Lung (tissue), 12 donors: ENCODE measurements around the gene BBLN. TPM values are rescaled to one million over a fixed set of nuclear protein-coding genes. Genes with fewer than 3 reads are reported as not detected.
"Not testable (repeated sequence)": the region's sequence is repeated elsewhere in the genome, so short reads cannot be mapped to it uniquely, and the experiment has no call there.

Experiments
- ATAC-seq: fragments of 200-7000 bp; cut with Tn5 transposase; one replicate; pipeline ENCODE4 v1.9.1; 2020; ENCODE audit warnings: moderate number of reproducible peaks; ENCODE audit not compliant: insufficient read depth, low FRiP score
- DNase-seq, 3 donors: peaks; one replicate each; pipeline ENCODE4 v3.0.0-alpha.2; 2013 to 2017
- H3K27ac ChIP-seq, 2 donors: one replicate each; pipeline ENCODE4 v1.5.1; 2013; ENCODE audit warnings: mild to moderate bottlenecking in 2 of 2, moderate library complexity in 2 of 2, control low read depth in 1 of 2, inconsistent platforms in 1 of 2, low read depth in 1 of 2, low read length in 1 of 2
- H3K27me3 ChIP-seq, 3 donors: one replicate each; pipeline ENCODE4 v1.5.1; 2013; ENCODE audit warnings: low read length in 2 of 3; ENCODE audit not compliant: control insufficient read depth in 3 of 3, insufficient read depth in 3 of 3
- H3K36me3 ChIP-seq, 4 donors: one replicate each; pipeline ENCODE4 v1.5.1; 2013; ENCODE audit warnings: low read length in 4 of 4, mild to moderate bottlenecking in 1 of 4, moderate library complexity in 1 of 4; ENCODE audit not compliant: control insufficient read depth in 4 of 4, insufficient read depth in 4 of 4
- H3K4me1 ChIP-seq, 5 donors: one replicate each; pipeline ENCODE4 v1.5.1; 2013; ENCODE audit warnings: low read length in 5 of 5, mild to moderate bottlenecking in 2 of 5, moderate library complexity in 1 of 5; ENCODE audit not compliant: control insufficient read depth in 5 of 5, insufficient read depth in 5 of 5
- H3K4me3 ChIP-seq: one replicate; pipeline ENCODE4 v1.5.1; 2013; ENCODE audit warnings: mild to moderate bottlenecking, control low read depth, moderate library complexity
- H3K9ac ChIP-seq, 2 donors: one replicate each; pipeline ENCODE4 v1.5.1; 2013; ENCODE audit warnings: low read length in 2 of 2, control low read depth in 1 of 2; ENCODE audit not compliant: insufficient read depth in 1 of 2
- H3K9me3 ChIP-seq, 4 donors: one replicate each; pipeline ENCODE4 v1.5.1; 2013; ENCODE audit warnings: low read length in 3 of 4, mild to moderate bottlenecking in 1 of 4, moderate library complexity in 1 of 4; ENCODE audit not compliant: control insufficient read depth in 4 of 4, insufficient read depth in 3 of 4
- WGBS, 2 donors: extraction: QIAGEN DNeasy Blood & Tissue Kit; methylation state at CpG; one replicate each; pipeline ENCODE4 v1.1.7; 2013; 5-methylcytosine and 5-hydroxymethylcytosine counted together
- polyA plus RNA-seq, 2 donors: library from polyadenylated mRNA; stranded (reverse); fragments of 200-250 nt; gene quantifications; one replicate each; pipeline ENCODE4 v1.2.1, GENCODE V29; 2013
- total RNA-seq, 2 donors: library from RNA; depleted of rRNA in 1 of 2; stranded (reverse); fragments of >200 nt in 1 of 2; gene quantifications; one replicate each; pipeline ENCODE4 v1.2.1, GENCODE V29; 2014 to 2021
- TF ChIP-seq, protein P1 (sequence below): IDR thresholded peaks from 2 replicates; pipeline ENCODE4 v1.5.1; 2012; ENCODE audit warnings: mild to moderate bottlenecking; ENCODE audit errors: control extremely low read depth, extremely low read depth
- donor health status: control.
- donor health status: control.
- donor health status: Bipolar disorder and iron deficiency.
- donor health status: healthy.
- donor health status: DM: yes; HTN: yes; CAD: no.

BBLN gene
- total and polyA plus RNA-seq, 4 donors: 19.2 to 138 (median 61.6) TPM

DNA sequence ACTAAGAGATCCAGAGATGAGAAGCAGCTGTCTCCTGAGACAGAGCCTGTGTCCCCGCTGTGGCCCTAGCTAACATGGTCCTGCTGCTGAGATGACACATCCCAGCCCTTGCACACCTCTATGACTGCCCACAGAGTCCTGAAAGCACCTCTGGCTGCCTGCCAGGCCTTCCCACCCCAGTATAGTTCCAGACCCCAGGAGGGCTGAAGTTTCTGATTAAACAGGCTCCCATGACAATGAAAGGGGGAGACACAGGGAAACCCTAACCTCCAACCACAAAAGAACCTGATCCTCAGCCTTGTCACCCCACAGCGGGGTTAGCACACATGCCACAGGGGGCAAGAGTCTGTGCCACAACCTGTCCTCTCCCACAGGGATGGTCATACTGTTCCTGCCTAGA is 15.7 kb downstream of the BBLN start:
- Histone ChIP-seq H3K9ac (no peak overlapping the region), H3K4me3 (no peak overlapping the region), H3K9me3 (peaks cover 0 to 6% (median 0%) of the 10 kb centered on the region in 4 donors), H3K36me3 (peaks cover 30 to 52% (median 45%) of the 10 kb centered on the region in 4 donors), H3K27me3 (no peaks in the 10 kb centered on the region), H3K4me1 (no peaks in the 10 kb centered on the region), H3K27ac (no peak overlapping the region)
- ATAC-seq: no peak
- WGBS, 2 donors: 96 to 97% methylated on average over 2 of the region's 2 CpGs
- no peak for DNase-seq
- TF ChIP-seq, protein P1, sequence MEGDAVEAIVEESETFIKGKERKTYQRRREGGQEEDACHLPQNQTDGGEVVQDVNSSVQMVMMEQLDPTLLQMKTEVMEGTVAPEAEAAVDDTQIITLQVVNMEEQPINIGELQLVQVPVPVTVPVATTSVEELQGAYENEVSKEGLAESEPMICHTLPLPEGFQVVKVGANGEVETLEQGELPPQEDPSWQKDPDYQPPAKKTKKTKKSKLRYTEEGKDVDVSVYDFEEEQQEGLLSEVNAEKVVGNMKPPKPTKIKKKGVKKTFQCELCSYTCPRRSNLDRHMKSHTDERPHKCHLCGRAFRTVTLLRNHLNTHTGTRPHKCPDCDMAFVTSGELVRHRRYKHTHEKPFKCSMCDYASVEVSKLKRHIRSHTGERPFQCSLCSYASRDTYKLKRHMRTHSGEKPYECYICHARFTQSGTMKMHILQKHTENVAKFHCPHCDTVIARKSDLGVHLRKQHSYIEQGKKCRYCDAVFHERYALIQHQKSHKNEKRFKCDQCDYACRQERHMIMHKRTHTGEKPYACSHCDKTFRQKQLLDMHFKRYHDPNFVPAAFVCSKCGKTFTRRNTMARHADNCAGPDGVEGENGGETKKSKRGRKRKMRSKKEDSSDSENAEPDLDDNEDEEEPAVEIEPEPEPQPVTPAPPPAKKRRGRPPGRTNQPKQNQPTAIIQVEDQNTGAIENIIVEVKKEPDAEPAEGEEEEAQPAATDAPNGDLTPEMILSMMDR: no peak

GRCh38 chr9:128178806-128179431 is 18.9 kb downstream of the BBLN start:
- TF ChIP-seq, protein P1: no peak
- Histone ChIP-seq H3K9ac (no peak overlapping the region), H3K9me3 (peaks cover 0 to 6% (median 0%) of the 10 kb centered on the region in 4 donors), H3K36me3 (peaks cover 35 to 61% (median 52%) of the 10 kb centered on the region in 4 donors), H3K27ac (no peak overlapping the region), H3K27me3 (no peaks in the 10 kb centered on the region), H3K4me3 (no peak overlapping the region), H3K4me1 (no peaks in the 10 kb centered on the region)
- DNase-seq: no peak
- ATAC-seq: no peak
- WGBS, 2 donors: 98 to 99% methylated on average over 11 of the region's 11 CpGs

DNA sequence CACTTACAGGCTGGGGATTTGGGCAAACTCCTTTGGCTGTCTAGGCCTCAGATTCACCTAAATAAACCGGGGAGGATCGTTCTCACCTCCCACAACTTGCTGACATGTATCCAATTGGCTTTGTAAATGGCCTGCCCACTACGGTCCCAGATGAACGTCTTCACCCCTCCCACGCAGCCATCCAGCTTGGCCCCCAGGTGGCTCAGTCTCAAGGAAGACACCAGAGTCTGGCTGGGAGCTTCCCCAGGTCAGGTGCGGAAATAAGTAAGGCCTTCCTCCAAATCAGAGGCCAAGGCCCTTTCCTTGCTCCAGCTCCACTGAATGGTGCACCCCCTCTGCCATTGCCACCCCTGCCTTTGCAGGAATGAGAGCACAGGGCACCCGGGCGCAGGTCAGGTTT is 19.9 kb downstream of the BBLN start:
- WGBS, 2 donors: 96 to 98% methylated on average over 8 of the region's 8 CpGs
- ATAC-seq (no peak), DNase-seq (no peak)
- Histone ChIP-seq H3K36me3 (peaks cover 32 to 60% (median 52%) of the 10 kb centered on the region in 4 donors), H3K27me3 (no peaks in the 10 kb centered on the region), H3K4me3 (no peak overlapping the region), H3K9ac (no peak overlapping the region), H3K27ac (no peak overlapping the region), H3K9me3 (peaks cover 0 to 6% (median 0%) of the 10 kb centered on the region in 4 donors), H3K4me1 (no peaks in the 10 kb centered on the region)
- TF ChIP-seq, protein P1: no peak

DNA sequence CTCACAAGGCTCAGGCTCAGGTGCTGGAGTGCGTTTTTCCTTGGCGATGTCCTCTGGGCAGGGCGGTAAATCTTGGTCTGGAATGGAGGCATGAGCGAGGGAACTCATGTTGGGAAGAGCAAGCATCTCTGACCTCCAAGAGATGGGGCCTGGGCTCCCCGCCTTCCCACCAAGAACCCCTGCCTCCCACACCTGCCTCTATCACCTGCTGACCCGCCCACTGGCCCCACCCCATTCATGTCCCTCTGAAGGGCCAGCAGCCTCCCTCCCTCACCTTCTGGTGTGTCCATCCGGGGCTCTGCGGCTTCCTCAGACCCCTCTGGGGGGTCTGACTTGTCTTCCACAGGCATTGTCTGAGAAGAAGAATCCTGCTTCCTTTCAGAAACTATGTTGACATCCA is 20.4 kb downstream of the BBLN start:
- Histone ChIP-seq H3K9me3 (peaks cover 0 to 6% (median 0%) of the 10 kb centered on the region in 4 donors), H3K9ac (no peak overlapping the region), H3K27ac (no peak overlapping the region), H3K4me3 (no peak overlapping the region), H3K4me1 (no peaks in the 10 kb centered on the region), H3K27me3 (no peaks in the 10 kb centered on the region), H3K36me3 (peaks cover 32 to 60% (median 52%) of the 10 kb centered on the region in 4 donors)
- TF ChIP-seq, protein P1: no peak
- WGBS, 2 donors: 97% methylated on average over 8 of the region's 8 CpGs
- DNase-seq (no peak), ATAC-seq (no peak)

GRCh38 chr9:128181480-128181879 is 21.4 kb downstream of the BBLN start:
- peak; percentile 33 to 40 (median 37) for DNase-seq
- H3K36me3 ChIP-seq: peaks cover 25 to 56% (median 51%) of the 10 kb centered on the region in 4 donors
- not testable (repeated sequence) for H3K4me1 ChIP-seq, H3K9me3 ChIP-seq, H3K27me3 ChIP-seq, H3K4me3 ChIP-seq, ATAC-seq, H3K9ac ChIP-seq, H3K27ac ChIP-seq
- 52 to 62% methylated on average over 11 to 12 of the region's 12 CpGs for WGBS, 2 donors
